Activated T-helper 9 cell treated with anti-CD3 and anti-CD28 coated beads, Interleukin-2, amount 50 U/mL, for 16 hours (primary cell): ENCODE results near the gene OTUB1.

Experiments used
- DNase-seq: peaks from one replicate; pipeline ENCODE4 v3.0.0-alpha.2; 2020; ENCODE audit warnings: low read depth

Gene OTUB1

DNA sequence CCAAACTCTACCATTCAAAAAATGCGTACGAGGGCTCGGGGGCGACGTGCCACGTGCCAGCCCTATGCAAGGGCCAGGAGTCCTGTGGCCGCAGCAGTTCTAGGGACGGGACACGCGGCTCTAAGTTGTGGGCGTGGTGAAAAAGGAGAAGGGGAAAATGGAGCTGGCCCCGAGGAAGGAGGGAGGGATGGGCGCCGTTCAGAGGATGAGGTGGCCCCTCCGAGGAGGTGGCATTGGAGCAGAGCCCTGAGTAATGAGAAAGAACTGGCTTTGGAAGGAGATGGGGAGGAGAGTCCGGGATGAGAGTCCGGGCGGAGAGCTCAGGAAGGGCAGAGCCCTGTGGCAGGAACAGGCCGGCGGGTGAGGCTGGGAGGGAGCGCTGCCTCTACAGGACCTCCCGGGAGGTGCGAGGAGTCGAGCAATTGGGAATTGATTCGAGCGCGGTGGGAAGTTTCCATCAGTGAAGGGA, 21.0 kb downstream of the OTUB1 start:
- no peak for DNase-seq

DNA sequence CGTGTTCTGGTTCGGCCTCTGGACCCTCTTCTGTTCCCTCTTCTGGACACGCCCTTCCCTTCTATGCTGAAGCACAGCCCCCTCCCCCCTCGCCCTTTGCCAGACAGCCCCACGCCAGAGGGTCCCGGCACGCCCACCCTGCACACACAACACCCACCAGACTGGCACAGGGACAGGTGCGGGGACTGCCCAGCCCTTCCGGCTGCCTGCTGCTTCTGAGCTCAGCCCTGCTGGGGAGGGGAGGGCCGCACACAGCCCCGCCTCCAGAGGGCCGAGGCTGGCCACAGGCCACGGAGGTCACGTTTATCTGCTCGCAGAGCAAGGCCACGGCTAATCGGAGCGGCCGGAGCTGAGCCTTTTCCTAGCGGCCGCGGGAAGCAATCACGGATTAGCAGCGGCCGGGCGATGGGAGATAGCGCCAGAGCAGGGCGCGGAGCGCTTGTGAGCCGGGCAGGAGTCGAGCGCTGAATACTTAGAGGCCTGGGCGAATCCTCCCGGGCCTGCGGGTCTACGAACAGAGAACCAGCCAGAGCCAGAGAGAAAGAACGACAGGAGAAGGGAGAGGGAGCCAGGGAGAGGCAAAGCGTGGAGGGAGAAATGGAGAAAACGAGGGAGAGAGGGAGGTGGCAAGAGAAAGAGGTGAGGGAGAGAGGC, 21.5 kb downstream of the OTUB1 start:
- DNase-seq, result no peak

DNA sequence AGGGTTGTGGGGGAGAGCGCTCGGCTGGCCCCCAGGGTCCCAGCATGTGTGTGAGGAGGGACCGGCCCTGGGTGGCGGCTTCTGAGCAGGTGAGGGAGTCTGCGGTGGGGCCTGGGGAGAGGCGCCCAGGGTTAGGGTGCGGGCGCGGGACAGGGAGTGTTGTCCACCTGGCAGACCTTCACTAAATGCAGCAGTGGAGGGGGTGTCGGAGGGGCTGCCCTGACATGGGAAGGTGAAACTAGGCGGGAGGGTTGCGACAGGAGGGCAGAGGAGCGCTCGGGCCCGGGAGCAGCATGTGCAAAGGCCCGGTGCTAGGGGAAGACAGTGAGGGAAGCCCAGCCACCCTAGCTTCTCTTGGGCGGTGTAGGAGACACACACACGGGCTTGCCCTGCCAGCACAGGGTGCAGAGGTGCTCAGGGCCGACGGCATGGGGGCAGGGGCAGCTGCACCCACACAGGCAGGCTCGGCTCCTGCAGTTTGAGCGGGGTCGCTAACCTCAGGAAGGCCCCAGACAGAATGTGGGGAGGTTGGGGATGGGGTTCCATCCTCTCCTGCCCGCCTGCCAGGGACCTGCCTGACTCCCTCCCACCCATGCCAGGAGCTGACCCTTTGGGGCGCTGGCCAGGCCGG, 22.2 kb downstream of the OTUB1 start:
- DNase-seq, result no peak

DNA sequence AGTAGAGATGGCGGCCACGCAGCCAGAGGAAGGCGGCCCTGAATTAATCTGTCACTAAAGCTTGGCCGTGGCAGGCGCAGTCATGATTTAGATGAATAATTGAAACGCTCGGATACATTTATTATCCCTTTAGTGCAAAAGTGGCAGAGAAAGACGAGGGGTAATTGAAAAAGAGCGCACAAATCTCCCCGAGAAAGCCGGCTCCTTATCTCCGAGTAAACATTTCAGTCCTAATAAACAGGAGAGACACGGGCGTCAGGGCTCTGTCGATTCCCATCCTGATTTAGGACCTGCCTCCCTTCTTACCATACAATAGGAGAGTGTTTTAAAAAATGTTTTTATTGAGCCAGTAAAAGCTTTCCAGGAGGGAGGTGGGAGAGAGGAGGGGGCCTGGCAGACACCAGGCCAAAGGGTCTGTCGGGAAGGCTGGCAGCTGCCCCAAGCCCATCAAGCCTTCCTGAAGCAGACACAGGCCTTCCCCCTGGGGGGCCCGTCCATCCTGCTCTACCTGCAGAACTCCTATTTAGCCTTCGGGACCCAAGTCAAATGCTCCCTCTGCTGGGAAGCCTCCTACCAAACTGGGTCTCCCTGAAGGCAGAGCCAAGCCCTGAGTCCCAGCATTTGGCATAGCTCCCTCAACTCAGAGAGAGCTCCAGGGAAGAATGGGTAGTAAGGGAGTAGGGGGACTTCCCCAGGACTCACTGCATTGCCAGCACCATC, 22.8 kb downstream of the OTUB1 start:
- DNase-seq, result no peak

DNA sequence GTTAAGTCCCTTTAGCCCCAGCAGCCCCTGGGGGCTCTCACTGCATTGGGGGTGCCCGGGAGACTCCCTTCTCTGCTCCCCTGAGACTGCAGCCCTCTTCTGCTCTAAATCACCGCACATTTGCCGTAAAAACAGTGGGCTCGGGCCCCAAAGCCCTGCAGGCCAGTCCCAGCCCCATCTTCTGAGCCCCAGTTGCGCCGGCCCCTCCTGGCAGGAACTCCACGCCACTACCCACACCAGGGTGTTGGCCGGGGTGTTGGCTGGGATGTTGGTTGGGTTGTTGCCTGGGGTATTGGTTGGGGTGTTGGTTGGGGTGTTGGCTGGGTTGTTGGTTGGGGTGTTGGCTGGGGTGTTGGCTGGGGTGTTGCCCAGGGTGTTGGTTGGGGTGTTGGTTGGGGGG, 23.5 kb downstream of the OTUB1 start:
- DNase-seq, result no peak

DNA sequence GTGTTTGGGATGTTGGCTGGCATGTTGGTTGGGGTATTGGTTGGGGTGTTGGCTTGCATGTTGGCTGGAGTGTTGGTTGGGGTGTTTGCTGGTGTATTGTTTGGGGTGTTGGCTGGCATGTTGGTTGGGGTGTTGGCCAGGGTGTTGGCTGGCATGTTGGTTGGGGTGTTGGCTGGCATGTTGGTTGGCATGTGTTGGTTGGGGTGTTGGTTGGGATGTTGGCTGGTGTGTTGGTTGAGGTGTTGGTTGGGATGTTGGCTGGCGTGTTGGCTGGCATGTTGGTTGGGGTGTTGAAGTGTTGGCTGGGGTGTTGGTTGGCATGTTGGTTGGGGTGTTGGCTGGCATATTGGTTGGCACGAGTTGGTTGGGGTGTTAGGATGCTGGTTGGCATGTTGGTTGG, 24.5 kb downstream of the OTUB1 start:
- no peak for DNase-seq

DNA sequence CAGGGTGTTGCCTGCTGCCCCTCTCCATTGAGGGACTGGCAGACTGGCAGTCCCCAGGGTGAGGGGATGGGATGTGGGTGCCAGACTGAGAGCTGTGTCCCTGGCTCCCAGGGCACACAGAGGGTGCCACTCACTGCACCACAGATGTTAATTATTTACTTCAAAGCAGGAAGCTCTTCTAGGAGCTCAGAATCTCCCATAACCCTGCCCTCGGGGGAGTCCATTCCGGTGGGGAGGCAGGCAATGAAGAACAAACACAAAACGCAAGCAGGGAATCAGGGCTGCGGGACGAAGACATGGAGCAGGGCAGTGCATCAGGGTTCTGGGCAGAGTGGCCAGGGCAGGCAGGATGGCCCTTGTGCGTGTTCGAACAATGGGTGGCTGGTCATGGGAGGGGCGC, 25.1 kb downstream of the OTUB1 start:
- no peak for DNase-seq

DNA sequence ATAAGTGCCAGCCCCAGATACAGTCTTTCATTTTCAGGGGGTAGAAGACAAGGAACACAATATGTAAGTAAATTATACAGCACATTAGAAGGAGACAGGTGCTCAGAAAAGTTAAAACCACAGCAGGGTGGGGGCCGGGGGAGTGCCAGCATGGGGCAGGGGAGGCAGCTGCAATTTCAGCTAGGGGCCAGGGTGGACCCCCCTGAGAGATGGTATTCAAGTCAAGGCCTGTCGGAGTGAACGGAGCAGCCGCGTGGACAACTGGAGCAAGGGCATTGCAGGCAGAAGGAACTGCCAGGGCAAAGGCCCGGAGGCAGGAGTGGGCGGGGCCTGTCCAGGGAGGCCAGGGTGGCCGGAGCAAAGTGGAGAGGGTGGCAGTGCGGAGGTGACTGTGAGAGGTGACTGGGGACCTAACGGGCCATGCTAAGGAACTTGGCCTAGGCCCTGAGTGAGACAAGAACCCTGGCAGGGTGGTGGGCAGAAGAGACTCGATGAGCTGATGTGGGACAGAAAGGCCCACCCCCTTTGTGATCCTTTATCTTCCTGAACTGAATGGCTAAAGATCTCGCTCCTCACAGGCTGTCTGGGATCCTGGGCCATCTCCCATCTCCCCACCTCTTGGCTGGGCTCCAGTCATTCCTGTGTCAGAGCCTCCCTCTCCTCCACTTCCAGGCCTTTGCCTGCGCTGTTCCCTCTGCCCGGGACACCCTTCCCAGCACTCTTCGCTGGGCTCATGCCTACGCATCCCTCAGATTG, 27.1 kb downstream of the OTUB1 start:
- DNase-seq, result no peak

DNA sequence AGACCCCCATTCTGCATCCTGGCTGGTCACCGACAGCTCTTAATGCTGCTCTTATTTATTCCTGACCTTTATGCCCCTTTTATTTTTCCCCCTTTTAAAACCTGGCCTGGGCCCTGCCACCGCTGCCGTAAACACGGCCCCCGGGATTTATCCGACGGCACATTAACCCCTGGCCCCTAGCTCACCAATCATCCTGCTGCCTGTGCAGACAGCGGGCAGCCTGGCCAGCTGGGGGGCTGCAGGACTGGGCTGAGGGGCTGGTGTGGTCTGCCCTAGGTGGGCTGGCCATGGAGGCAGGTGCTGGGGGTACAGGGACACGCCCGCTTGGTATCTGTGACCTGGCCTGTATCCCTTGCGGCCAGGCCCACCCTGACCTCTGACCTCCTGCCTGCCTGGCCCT, 28.1 kb downstream of the OTUB1 start:
- no peak for DNase-seq

DNA sequence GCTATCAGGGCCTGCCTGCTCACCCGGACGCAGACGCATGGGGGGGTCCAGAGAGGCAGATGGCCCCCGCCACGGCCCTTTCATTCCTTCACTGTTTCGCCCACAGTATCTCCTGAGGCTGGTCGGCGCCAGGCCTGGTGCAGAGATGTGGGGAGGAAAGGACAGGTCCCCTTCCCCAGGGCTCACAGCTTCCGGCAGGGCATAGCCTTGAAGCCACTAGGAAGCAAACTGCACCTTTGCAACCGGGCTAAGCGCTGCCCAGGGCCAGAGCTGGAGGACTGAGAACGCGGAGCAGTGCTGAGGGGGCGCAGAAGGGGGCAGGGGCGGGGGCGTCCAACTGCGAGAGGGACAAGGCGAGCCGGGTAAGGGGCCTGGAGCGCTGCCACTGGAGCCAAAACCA, 29.3 kb downstream of the OTUB1 start:
- no peak for DNase-seq

DNA sequence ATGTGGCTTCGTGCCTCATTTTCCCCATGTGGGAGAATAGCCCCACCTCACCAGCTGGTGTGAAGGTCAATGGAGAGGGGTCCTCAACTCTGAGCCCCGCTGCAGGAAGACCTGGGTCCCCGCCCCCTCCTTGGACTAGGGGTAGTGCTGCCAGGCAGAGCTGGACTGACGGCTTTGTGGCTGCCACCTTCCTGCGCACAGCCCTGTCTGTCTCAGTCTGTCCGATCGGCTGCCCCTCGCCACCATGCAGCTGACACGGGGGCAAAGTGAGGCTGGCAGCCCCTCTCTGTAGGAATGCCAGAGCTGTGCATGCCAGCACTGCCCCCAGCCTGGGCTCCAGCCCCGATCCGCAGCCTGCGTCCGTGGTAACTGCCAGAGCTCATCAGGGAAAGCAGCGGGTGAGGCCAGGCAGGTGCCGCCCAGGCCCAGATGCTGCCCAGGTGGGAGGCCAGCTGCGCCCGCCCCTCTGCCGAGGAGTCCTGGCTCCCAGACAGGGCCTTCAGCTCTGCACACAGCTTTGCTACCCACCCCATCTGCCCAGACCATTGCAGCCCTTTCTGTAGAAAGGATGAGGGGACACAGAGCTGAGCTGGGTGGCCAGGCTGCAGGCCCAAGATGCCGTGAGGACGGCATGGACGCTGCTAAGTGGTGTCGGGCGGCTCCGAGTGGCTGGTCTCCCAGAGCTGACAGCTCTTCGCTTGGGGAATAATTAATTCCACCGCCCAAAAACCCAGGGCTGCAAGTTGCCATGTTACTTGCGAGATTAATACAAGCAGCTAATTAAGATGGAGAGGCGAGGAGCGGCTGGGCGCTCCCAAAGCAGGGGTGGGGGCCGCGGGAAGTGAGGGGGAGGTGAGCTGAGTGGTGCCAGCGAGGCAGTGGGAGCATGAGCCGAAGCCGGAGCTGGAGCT, 30.0 kb downstream of the OTUB1 start:
- no peak for DNase-seq

DNA sequence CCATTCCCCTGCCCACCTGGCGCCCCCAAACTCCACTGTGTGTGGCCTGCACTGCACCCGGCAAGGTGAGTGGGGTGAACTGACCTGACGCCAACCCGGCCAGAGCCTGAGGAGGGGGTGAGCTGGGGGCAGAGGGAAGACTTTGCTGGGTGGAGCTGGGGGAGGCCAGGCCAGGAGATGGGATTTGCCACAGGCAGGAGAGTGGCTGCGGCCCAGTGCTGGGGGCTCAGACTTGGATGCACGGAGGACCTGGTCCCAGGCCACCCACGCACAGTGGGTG, 31.6 kb downstream of the OTUB1 start:
- no peak for DNase-seq

DNA sequence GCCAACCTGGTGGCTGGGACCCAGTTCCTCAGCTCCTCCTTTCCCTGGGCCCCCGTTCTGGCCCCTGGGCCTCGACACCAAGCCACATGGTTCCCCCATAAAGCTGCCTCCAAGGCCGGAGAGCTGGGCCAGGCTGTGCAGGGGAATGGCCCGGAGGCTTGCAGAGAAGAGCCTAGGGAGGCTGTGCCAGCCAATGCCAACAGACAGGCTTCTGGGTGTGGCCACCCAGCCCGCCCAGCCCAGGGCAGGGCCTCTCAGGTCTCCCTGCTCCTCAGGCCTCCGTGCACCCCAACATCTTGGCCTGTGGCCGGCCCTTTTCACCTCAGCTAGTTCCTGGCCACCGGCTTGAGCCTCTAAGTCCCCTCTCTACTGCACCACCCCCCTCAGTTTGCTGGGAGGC, 32.1 kb downstream of the OTUB1 start:
- no peak for DNase-seq

DNA sequence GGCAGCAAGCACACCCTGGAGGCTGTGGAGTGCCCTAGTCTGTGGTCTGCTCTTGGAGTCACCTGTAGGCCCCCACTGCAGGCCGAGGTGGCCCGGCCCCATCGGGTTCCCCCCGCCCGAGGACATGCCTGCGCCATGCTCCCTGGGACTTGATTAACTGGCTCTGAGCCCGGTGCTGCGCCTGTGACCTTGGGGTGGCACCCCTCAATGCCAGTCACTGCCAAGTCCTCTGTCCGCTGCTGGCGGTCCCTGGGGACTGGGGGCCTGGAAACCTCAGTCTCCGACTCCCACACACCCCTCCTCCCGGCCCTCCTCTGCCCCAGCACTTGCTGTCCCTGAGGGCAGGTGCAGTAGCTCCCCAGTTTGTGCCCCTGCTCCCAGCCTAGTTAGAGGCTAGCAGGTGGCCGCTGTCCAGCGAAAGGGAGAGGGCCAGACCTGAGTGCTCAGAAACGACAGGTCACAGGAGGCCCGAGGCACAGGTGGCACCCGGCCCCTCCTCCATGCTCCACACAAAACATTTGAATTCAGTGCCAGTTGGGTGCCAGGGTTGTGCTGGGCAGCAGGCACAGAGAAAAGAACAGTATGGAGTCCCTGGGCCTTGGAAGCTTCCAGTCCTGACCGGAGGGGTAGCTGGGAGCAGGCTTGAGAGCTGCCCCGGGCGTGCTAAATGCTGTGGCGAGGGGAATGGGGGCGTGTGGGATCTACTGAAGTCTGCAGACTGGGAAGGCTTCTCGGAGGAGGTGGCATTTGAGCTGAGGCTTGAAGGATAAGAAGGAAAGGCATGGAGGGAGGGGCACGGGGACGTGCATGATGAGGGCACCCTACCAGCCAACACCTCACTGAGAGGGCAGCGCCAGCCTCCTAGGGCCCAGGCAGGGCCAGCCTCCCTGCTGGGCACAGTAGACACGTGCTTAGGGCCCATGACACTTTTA, 33.1 kb downstream of the OTUB1 start:
- DNase-seq, result no peak

DNA sequence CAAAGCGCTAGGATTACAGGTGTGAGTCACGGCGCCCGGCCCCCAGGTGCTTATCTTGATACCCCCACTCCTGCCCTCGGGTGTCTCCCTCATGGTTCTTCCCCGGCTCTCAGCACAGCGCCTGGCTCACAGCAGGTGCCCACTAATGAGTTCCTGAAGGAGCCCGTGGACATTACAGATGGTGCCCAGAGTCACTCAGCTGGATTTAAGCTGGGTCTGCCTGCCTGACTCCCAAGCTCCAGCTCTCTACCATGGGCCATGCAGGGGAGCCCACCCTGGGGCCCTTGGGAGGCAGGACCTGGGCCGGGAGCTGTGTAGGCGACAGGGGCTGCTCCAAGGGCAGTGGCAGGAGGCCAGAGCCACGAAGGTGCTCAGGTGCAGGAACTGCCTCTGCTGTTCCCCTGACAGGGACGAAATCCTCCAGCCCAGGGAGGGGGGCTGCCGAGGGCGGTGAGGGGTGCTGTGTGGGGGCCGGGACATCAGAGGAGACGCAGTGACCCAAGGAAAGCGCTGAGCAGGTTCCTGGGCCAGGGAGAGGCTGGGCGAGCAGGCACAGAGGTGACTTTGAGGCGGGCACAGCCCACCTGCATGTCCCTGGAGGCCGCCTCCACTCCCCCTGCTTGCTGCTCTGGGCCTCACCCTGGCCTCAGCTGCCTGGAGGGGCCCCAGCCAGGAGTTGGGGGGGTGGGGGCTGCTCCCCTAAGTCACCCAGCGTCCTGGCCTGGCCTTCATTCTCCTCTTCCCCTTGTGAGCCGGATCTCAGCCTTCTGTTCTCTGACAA, 34.9 kb downstream of the OTUB1 start:
- DNase-seq, result no peak

DNA sequence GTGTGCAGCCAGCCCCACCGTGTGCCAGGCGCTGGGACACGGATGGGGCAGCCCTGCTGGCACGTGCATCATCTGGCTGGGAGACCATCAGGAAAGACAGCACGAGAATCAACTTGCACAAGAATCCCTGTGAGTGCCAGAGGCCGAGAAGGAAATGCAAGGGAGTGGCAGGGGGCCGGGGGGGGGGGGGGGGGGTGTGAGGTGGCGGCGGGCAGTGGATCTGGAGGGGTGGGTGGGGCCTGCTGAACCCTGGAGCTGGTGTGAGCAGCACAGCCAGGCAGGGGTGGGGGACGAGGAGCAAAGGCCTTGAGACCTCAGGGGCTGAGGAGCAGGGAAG, 35.5 kb downstream of the OTUB1 start:
- no peak for DNase-seq

DNA sequence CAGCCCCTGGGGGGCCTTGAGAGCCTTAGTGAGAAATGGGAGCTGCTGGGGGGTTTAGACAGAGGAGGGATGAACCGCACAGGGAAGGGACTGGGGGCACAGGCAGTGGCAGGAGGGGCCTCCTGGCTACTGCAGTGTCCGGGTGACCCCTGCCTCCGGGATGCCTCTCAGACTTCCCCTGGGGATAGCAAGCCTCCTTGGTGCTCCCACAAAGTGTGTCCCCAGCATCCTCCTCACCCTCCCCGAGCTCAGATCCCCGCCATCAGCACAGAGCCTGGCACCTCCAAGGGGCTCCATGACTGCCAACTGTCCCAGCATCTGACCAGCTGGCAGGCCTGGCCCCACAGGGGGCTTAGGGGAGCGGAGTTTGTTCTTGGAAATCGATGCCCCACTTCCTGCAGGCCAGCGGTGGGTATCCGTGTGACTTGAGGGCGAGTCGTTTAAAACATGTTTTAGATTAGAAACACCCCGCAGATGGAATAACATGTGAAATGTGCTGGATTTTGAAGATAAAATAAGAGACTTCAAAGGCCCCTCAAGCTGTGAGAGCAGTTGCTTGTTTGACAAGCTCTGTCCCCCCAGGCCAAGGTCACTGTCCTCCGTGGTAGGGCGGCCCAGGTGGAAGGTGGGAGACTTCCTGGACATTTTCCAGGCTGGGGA, 36.0 kb downstream of the OTUB1 start:
- no peak for DNase-seq

DNA sequence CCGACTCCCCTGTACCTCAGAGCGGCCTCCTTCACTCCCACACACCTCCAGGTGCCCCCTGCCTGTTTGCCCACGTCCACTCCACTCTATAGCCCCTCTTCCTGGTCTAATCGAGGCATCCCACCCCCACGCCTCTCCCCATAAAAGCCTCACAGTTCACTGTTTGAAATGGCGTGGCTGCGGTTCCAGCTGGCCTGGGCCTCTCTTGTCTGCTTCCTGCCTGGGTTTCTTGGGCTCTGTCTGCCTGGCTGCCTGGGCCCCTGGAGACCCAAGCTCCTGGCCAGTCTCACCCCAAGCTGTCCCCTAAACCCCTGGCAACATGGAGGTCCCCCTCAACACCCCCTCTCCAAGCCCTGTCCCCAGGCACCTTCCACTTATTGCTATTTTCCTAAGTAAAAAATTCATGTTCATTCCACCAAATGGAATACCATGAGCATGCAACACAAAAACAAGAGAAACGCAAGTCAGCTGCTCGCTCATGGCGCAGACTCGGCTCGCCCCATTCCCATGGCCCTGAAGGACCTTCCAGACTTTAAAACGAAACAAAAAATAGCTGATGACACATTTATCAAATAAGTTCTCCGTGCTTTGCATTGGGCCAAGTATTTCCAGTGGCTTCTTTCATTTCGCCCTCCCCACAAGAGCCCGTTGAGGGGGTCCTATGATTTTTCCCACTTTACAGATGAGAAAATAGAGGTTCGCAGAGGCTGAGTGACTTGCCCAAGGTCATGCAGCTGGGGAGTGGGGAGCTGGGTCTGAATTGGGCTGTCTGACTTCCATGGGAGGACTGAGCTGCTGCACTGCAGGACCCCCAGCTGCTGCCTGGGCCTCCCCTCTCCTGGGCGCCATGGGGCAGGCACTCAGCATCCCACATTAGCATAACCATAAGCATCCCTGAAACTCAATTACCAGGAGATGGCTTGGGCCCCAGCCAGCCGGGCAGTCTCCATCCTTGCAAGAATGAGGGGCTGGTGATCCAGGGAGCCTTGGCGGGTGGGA, 37.8 kb downstream of the OTUB1 start:
- no peak for DNase-seq
